H1 (cell line): ENCODE data around the gene VAV2. TPM values are rescaled to one million over a fixed set of nuclear protein-coding genes. Genes with fewer than 3 reads are reported as not detected.

Source experiments
- CBX5 ChIP-seq: fragments of 300-800, 300-1000 bp; sonication (generic); IDR thresholded peaks from 2 replicates; pipeline ENCODE4 v1.7.1; 2016; ENCODE audit warnings: antibody characterized with exemption, low read length, low read depth
- CBX8 ChIP-seq: fragments of 300-800, 300-1000 bp; sonication (generic); IDR thresholded peaks from 2 replicates; pipeline ENCODE4 v1.7.1; 2016; ENCODE audit warnings: low read depth, low read length, borderline replicate concordance
- CHD1 ChIP-seq: IDR thresholded peaks from 2 replicates; pipeline ENCODE4 v1.6.1; 2012; ENCODE audit warnings: low read depth, low read length, improper control_type of control experiment
- MAFK ChIP-seq: IDR thresholded peaks from 2 replicates; pipeline ENCODE4 v1.6.1; 2012; ENCODE audit warnings: low read depth, mild to moderate bottlenecking, improper control_type of control experiment, low read length
- SIN3A ChIP-seq, 2 experiments: IDR thresholded peaks in 1 of 2; conservative IDR thresholded peaks in 1 of 2; 2 replicates each; pipeline ENCODE4 v1.6.1; 2011 to 2012; ENCODE audit warnings: low read length in 2 of 2, improper control_type of control experiment in 1 of 2, low read depth in 1 of 2, mild to moderate bottlenecking in 1 of 2
- TAF7 ChIP-seq: optimal IDR thresholded peaks from 2 replicates; pipeline ENCODE3; 2011; ENCODE audit warnings: low read depth, mild to moderate bottlenecking, inconsistent platforms, low read length, moderate library complexity, borderline replicate concordance
- TBP ChIP-seq: IDR thresholded peaks from 2 replicates; pipeline ENCODE4 v1.6.1; 2011; ENCODE audit warnings: low read depth, low read length, improper control_type of control experiment
- polyA plus RNA-seq, 7 experiments: library from polyadenylated mRNA; depleted of rRNA in 3 of 7; stranded (reverse) in 5 of 7; unstranded in 2 of 7; fragments of >200 nt in 5 of 7; fragments of 200-250 nt in 2 of 7; gene quantifications; 1 replicate in 5 of 7; 2 replicates in 1 of 7; 4 replicates in 1 of 7; pipeline versions ENCODE4 v1.2.1 to v1.2.3, GENCODE V29; 2011 to 2013; ENCODE audit warnings: missing spikeins in 2 of 7, mixed read lengths in 2 of 7
- total RNA-seq: library from RNA; stranded (reverse); fragmentation: NEBNext Ultra II Directional; extraction: Animal tissue kit (Norgen Biotek cat#: 25700); gene quantifications from 2 replicates; pipeline ENCODE4 v1.2.1, GENCODE V29; 2021
- TF ChIP-seq, protein P1 (sequence below): fragments of 300-600 bp; sonication (generic); IDR thresholded peaks from 2 replicates; pipeline ENCODE4 v1.7.1; 2012; ENCODE audit warnings: low read length, moderate library complexity, mild to moderate bottlenecking, inconsistent platforms; ENCODE audit not compliant: insufficient replicate concordance

Gene VAV2
- total and polyA plus RNA-seq, 2 of the 8 experiments (the other 6 are each of a cell fraction or from before 2014, with no cell fraction given): 13.6 to 37.6 TPM

DNA sequence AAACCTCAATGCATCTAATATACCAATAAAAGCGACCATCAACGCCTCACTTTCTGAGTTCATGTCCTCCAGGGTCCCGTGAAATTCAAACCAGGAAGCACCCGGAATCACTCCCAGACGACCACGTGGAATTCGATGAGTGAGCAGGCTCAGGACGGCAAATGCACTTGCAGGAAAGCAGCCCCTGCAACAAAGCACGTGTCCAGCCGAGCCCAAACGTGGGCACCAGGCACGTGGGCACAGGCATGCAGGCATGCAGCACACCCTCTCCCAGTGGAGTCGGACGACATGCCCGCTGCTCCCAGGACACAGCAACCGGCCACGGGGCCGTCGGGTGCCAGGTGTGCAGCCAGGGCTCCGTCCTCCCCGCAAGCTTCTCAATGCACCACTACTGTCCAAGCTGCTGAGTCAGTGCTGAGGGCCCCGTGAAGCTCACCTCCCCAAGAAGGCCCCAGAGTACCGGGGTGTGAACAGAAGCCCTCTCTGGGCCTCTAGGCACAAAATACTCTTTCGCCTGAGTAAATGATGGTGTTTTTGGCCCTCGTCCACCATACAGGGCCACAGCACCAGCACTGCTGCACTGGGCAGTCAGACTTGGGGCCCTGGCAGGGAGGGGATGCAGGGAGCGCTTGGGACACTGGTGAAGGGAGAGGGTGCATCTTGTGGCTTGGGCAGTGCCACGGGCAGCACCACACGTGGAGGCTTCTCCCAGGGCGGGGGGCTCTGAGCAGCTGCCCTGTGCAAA is 87.6 kb downstream of the VAV2 start (continued):
- TF ChIP-seq, protein P1, sequence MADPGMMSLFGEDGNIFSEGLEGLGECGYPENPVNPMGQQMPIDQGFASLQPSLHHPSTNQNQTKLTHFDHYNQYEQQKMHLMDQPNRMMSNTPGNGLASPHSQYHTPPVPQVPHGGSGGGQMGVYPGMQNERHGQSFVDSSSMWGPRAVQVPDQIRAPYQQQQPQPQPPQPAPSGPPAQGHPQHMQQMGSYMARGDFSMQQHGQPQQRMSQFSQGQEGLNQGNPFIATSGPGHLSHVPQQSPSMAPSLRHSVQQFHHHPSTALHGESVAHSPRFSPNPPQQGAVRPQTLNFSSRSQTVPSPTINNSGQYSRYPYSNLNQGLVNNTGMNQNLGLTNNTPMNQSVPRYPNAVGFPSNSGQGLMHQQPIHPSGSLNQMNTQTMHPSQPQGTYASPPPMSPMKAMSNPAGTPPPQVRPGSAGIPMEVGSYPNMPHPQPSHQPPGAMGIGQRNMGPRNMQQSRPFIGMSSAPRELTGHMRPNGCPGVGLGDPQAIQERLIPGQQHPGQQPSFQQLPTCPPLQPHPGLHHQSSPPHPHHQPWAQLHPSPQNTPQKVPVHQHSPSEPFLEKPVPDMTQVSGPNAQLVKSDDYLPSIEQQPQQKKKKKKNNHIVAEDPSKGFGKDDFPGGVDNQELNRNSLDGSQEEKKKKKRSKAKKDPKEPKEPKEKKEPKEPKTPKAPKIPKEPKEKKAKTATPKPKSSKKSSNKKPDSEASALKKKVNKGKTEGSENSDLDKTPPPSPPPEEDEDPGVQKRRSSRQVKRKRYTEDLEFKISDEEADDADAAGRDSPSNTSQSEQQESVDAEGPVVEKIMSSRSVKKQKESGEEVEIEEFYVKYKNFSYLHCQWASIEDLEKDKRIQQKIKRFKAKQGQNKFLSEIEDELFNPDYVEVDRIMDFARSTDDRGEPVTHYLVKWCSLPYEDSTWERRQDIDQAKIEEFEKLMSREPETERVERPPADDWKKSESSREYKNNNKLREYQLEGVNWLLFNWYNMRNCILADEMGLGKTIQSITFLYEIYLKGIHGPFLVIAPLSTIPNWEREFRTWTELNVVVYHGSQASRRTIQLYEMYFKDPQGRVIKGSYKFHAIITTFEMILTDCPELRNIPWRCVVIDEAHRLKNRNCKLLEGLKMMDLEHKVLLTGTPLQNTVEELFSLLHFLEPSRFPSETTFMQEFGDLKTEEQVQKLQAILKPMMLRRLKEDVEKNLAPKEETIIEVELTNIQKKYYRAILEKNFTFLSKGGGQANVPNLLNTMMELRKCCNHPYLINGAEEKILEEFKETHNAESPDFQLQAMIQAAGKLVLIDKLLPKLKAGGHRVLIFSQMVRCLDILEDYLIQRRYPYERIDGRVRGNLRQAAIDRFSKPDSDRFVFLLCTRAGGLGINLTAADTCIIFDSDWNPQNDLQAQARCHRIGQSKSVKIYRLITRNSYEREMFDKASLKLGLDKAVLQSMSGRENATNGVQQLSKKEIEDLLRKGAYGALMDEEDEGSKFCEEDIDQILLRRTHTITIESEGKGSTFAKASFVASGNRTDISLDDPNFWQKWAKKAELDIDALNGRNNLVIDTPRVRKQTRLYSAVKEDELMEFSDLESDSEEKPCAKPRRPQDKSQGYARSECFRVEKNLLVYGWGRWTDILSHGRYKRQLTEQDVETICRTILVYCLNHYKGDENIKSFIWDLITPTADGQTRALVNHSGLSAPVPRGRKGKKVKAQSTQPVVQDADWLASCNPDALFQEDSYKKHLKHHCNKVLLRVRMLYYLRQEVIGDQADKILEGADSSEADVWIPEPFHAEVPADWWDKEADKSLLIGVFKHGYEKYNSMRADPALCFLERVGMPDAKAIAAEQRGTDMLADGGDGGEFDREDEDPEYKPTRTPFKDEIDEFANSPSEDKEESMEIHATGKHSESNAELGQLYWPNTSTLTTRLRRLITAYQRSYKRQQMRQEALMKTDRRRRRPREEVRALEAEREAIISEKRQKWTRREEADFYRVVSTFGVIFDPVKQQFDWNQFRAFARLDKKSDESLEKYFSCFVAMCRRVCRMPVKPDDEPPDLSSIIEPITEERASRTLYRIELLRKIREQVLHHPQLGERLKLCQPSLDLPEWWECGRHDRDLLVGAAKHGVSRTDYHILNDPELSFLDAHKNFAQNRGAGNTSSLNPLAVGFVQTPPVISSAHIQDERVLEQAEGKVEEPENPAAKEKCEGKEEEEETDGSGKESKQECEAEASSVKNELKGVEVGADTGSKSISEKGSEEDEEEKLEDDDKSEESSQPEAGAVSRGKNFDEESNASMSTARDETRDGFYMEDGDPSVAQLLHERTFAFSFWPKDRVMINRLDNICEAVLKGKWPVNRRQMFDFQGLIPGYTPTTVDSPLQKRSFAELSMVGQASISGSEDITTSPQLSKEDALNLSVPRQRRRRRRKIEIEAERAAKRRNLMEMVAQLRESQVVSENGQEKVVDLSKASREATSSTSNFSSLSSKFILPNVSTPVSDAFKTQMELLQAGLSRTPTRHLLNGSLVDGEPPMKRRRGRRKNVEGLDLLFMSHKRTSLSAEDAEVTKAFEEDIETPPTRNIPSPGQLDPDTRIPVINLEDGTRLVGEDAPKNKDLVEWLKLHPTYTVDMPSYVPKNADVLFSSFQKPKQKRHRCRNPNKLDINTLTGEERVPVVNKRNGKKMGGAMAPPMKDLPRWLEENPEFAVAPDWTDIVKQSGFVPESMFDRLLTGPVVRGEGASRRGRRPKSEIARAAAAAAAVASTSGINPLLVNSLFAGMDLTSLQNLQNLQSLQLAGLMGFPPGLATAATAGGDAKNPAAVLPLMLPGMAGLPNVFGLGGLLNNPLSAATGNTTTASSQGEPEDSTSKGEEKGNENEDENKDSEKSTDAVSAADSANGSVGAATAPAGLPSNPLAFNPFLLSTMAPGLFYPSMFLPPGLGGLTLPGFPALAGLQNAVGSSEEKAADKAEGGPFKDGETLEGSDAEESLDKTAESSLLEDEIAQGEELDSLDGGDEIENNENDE: no peak
- no peak for TF ChIP-seq CHD1
- TF ChIP-seq CBX8: no peak
- TF ChIP-seq MAFK: no peak
- TF ChIP-seq TAF7: no peak
- no peak for TF ChIP-seq CBX5
- no peak for TF ChIP-seq TBP
- no peak for TF ChIP-seq SIN3A (conservative IDR thresholded peaks at IDR 0.05 in 1 of 2, IDR thresholded peaks at IDR 0.05 in 1 of 2; ENCODE audit: low read depth in 1 of 2, low read length in 2 of 2)
